Chondrocyte (in vitro differentiated cells): ENCODE results near the gene AMACR. TPM values are rescaled to one million over a fixed set of nuclear protein-coding genes. Genes with fewer than 3 reads are reported as not detected.

Source experiments
- DNase-seq: peaks from one replicate; pipeline ENCODE4 v3.0.0; 2021; ENCODE audit warnings: mixed read lengths, low spot score
- H3K27ac Mint-ChIP-seq: one replicate; pipeline ENCODE4 v1.8.0; 2021; ENCODE audit warnings: mild to moderate bottlenecking, moderate library complexity, mixed read lengths; ENCODE audit not compliant: unreplicated experiment
- H3K27me3 Mint-ChIP-seq: 2 replicates; pipeline ENCODE4 v1.8.0; 2021; ENCODE audit warnings: low read depth, mixed read lengths
- H3K36me3 Mint-ChIP-seq: 2 replicates; pipeline ENCODE4 v1.8.0; 2021; ENCODE audit warnings: low read depth, mixed read lengths
- H3K4me1 Mint-ChIP-seq: 2 replicates; pipeline ENCODE4 v1.8.0; 2021; ENCODE audit warnings: low read depth, mild to moderate bottlenecking, mixed read lengths
- H3K4me3 Mint-ChIP-seq: one replicate; pipeline ENCODE4 v1.8.0; 2021; ENCODE audit warnings: mild to moderate bottlenecking, moderate library complexity, mixed read lengths; ENCODE audit not compliant: unreplicated experiment
- H3K9me3 Mint-ChIP-seq: 2 replicates; pipeline ENCODE4 v1.8.0; 2021; ENCODE audit warnings: low read depth, mixed read lengths
- CTCF ChIP-seq: fragments of 200-600 bp; sonication (generic); IDR thresholded peaks from 2 replicates; pipeline ENCODE4 v1.5.0; 2021; ENCODE audit warnings: antibody characterized with exemption, mild to moderate bottlenecking, moderate library complexity
- total RNA-seq: library from RNA; stranded (reverse); gene quantifications from 3 replicates; pipeline ENCODE4 v1.2.1, GENCODE V29; 2021

AMACR gene
- total RNA-seq, 1 donor from 2014 or later, result 15.3 TPM

GRCh38 chr5:34040472-34040871 is 32.6 kb upstream of the AMACR start:
- no peak for TF ChIP-seq CTCF
- no peak for DNase-seq
- Mint-ChIP-seq H3K27me3 (no peaks in the 10 kb centered on the region), H3K4me1 (peaks cover 54% of the 10 kb centered on the region), H3K36me3 (no peaks in the 10 kb centered on the region), H3K9me3 (no peaks in the 10 kb centered on the region), H3K27ac (no peak overlapping the region), H3K4me3 (no peak overlapping the region)

GRCh38 chr5:34039398-34040157 is 31.7 kb upstream of the AMACR start:
- Mint-ChIP-seq H3K36me3 (peaks cover 1% of the 10 kb centered on the region), H3K4me3 (no peak overlapping the region)
- TF ChIP-seq CTCF, result no peak

GRCh38 chr5:34038838-34039237 is 31.0 kb upstream of the AMACR start:
- DNase-seq, result no peak
- no peaks in the 10 kb centered on the region for H3K9me3 Mint-ChIP-seq
- H3K27me3 Mint-ChIP-seq, result no peaks in the 10 kb centered on the region
- TF ChIP-seq CTCF, result no peak
- H3K4me3 Mint-ChIP-seq, result no peak overlapping the region
- H3K27ac Mint-ChIP-seq, result no peak overlapping the region
- H3K36me3 Mint-ChIP-seq, result peaks cover 1% of the 10 kb centered on the region
- H3K4me1 Mint-ChIP-seq, result peaks cover 45% of the 10 kb centered on the region

More at GRCh38 chr5:34039398-34040157, 31.7 kb upstream of the AMACR start:
- Mint-ChIP-seq H3K27ac (no peak overlapping the region), H3K27me3 (no peaks in the 10 kb centered on the region), H3K4me1 (peaks cover 45% of the 10 kb centered on the region), H3K9me3 (no peaks in the 10 kb centered on the region)
- no peak for DNase-seq

- H3K4me1 Mint-ChIP-seq, result peaks cover 45% of the 10 kb centered on the region
- H3K36me3 Mint-ChIP-seq, result peaks cover 1% of the 10 kb centered on the region
- no peak overlapping the region for H3K4me3 Mint-ChIP-seq
- H3K9me3 Mint-ChIP-seq, result no peaks in the 10 kb centered on the region
- peak overlapping the region; percentile 84 for H3K27ac Mint-ChIP-seq
- TF ChIP-seq CTCF, result no peak
- no peak for DNase-seq
- H3K27me3 Mint-ChIP-seq, result no peaks in the 10 kb centered on the region
Observed at GRCh38 chr5:34038390-34038789, 30.5 kb upstream of the AMACR start.

- no peak for TF ChIP-seq CTCF
- H3K9me3 Mint-ChIP-seq, result peaks cover 2% of the 10 kb centered on the region
- peak overlapping the region; percentile 84 for H3K27ac Mint-ChIP-seq
- H3K4me1 Mint-ChIP-seq, result peaks cover 42% of the 10 kb centered on the region
- H3K4me3 Mint-ChIP-seq, result no peak overlapping the region
- peaks cover 3% of the 10 kb centered on the region for H3K36me3 Mint-ChIP-seq
- no peak for DNase-seq
- no peaks in the 10 kb centered on the region for H3K27me3 Mint-ChIP-seq
Observed at GRCh38 chr5:34037726-34038125, 29.9 kb upstream of the AMACR start.
